H1 (cell line): ENCODE results near the gene RWDD4. TPM values are rescaled to one million over a fixed set of nuclear protein-coding genes. Genes with fewer than 3 reads are reported as not detected.

Experiments
- CTCF ChIA-PET: fragments of 300-600 bp; sonication (Branson Sonifier 250); formaldehyde crosslinking; loops from one replicate; lab custom pipeline; 2021; ENCODE audit not compliant: partially characterized antibody; lab: Charles Lee
- POLR2A ChIA-PET: fragments of 300-600 bp; sonication (Branson Sonifier 250); formaldehyde crosslinking; loops from one replicate; lab custom pipeline; 2021; ENCODE audit warnings: inconsistent platforms; ENCODE audit not compliant: partially characterized antibody; lab: Charles Lee
- DNase-seq, 2 experiments: peaks; one replicate each; pipeline versions ENCODE4 v3.0.0 to v3.0.0-alpha.2; 2010 to 2022; ENCODE audit warnings: low spot score in 2 of 2, low read depth in 1 of 2, mixed read lengths in 1 of 2
- FAIRE-seq: peaks from 2 replicates; lab custom pipeline; 2011; peaks lifted over from hg19 to GRCh38; lab: Jason Lieb, UNC
- H2AFZ ChIP-seq: 2 replicates; pipeline ENCODE4 v1.8.1; 2012; ENCODE audit warnings: low read length, inconsistent platforms
- H2AK5ac ChIP-seq: 2 replicates; pipeline ENCODE4 v1.6.1; 2013; ENCODE audit warnings: low read depth, low read length
- H2BK120ac ChIP-seq: replicated peaks from 2 replicates; pipeline ENCODE3; 2013; ENCODE audit warnings: low read depth, low read length, inconsistent platforms
- H2BK12ac ChIP-seq: 2 replicates; pipeline ENCODE4 v1.6.1; 2013; ENCODE audit warnings: low read depth, low read length
- H2BK15ac ChIP-seq: 2 replicates; pipeline ENCODE4 v1.6.1; 2013; ENCODE audit warnings: low read length
- H2BK20ac ChIP-seq: 2 replicates; pipeline ENCODE4 v1.6.1; 2013; ENCODE audit warnings: low read length
- H2BK5ac ChIP-seq: 2 replicates; pipeline ENCODE4 v1.6.1; 2013; ENCODE audit warnings: low read depth, low read length
- H3K14ac ChIP-seq: 2 replicates; pipeline ENCODE4 v1.6.1; 2013; ENCODE audit warnings: inconsistent platforms; ENCODE audit not compliant: insufficient read length
- H3K18ac ChIP-seq: 2 replicates; pipeline ENCODE4 v1.6.1; 2013; ENCODE audit warnings: low read length; ENCODE audit errors: extremely low read depth
- H3K23ac ChIP-seq: 2 replicates; pipeline ENCODE4 v1.6.1; 2013; ENCODE audit warnings: inconsistent platforms; ENCODE audit not compliant: insufficient read length
- H3K23me2 ChIP-seq: 2 replicates; pipeline ENCODE4 v1.6.1; 2013; ENCODE audit warnings: low read depth, low read length
- H3K27ac ChIP-seq: 2 replicates; pipeline ENCODE4 v1.6.1; 2011; ENCODE audit warnings: low read depth, low read length, inconsistent platforms
- H3K27me3 ChIP-seq, 4 experiments: replicated peaks in 1 of 4; 1 replicate in 1 of 4; 2 replicates in 3 of 4; pipeline versions ENCODE4 v1.6.1 to v1.8.1; 2011 to 2013; ENCODE audit warnings: low read length in 3 of 4, mild to moderate bottlenecking in 3 of 4, inconsistent platforms in 2 of 4, mixed read lengths in 2 of 4, moderate library complexity in 1 of 4; ENCODE audit not compliant: control insufficient read depth in 3 of 4, insufficient read depth in 3 of 4; ENCODE audit errors: extremely low read depth in 1 of 4
- H3K36me3 ChIP-seq, 4 experiments: 2 replicates each; pipeline versions ENCODE4 v1.6.1 to v1.8.1; 2011 to 2013; ENCODE audit warnings: mild to moderate bottlenecking in 4 of 4, low read length in 3 of 4, moderate library complexity in 2 of 4, control low read depth in 1 of 4, inconsistent platforms in 1 of 4; ENCODE audit not compliant: insufficient read depth in 4 of 4, control insufficient read depth in 2 of 4
- H3K4ac ChIP-seq: replicated peaks from 2 replicates; pipeline ENCODE3; 2013; ENCODE audit warnings: low read length, low read depth, mixed read lengths, inconsistent platforms; ENCODE audit not compliant: insufficient read length
- H3K4me1 ChIP-seq, 4 experiments: replicated peaks in 1 of 4; 1 replicate in 1 of 4; 2 replicates in 3 of 4; pipeline versions ENCODE4 v1.6.1 to v1.8.1; 2011 to 2013; ENCODE audit warnings: low read length in 3 of 4, inconsistent platforms in 2 of 4, mixed read lengths in 1 of 4; ENCODE audit not compliant: insufficient read depth in 4 of 4, control insufficient read depth in 3 of 4
- H3K4me2 ChIP-seq, 2 experiments: 2 replicates each; pipeline versions ENCODE4 v1.6.1 to v1.8.1; 2011 to 2013; ENCODE audit warnings: low read depth in 2 of 2, low read length in 2 of 2, control low read depth in 1 of 2, inconsistent platforms in 1 of 2, mild to moderate bottlenecking in 1 of 2; ENCODE audit not compliant: insufficient read depth in 1 of 2
- H3K4me3 ChIP-seq, 4 experiments: fragments of 200-600, 300-600 bp in 1 of 4; sonication (generic), shearing (Covaris generic), sonication (Bioruptor Twin) in 1 of 4; 2 replicates each; pipeline versions ENCODE4 v1.5.1 to v1.8.1; 2011 to 2016; ENCODE audit warnings: low read length in 4 of 4, low read depth in 3 of 4, control low read depth in 2 of 4, inconsistent platforms in 2 of 4, mild to moderate bottlenecking in 2 of 4, mixed read lengths in 1 of 4, moderate library complexity in 1 of 4; ENCODE audit not compliant: insufficient read depth in 2 of 4; ENCODE audit errors: extremely low read depth in 1 of 4
- H3K56ac ChIP-seq: replicated peaks from 2 replicates; pipeline ENCODE3; 2013; ENCODE audit warnings: low read depth, mild to moderate bottlenecking, mixed read lengths, low read length, inconsistent platforms; ENCODE audit not compliant: insufficient read length
- H3K79me1 ChIP-seq: 2 replicates; pipeline ENCODE4 v1.6.1; 2013; ENCODE audit warnings: low read depth, low read length, control low read depth
- H3K79me2 ChIP-seq, 2 experiments: 2 replicates each; pipeline versions ENCODE4 v1.6.1 to v1.8.1; 2012 to 2013; ENCODE audit warnings: low read length in 2 of 2, mild to moderate bottlenecking in 2 of 2, inconsistent platforms in 1 of 2; ENCODE audit not compliant: insufficient read depth in 2 of 2, control insufficient read depth in 1 of 2
- H3K9ac ChIP-seq, 4 experiments: replicated peaks in 1 of 4; 1 replicate in 1 of 4; 2 replicates in 3 of 4; pipeline versions ENCODE4 v1.6.1 to v1.8.1; 2011 to 2013; ENCODE audit warnings: low read depth in 3 of 4, low read length in 3 of 4, control low read depth in 2 of 4, mild to moderate bottlenecking in 2 of 4, moderate library complexity in 2 of 4, inconsistent platforms in 1 of 4; ENCODE audit errors: extremely low read depth in 1 of 4
- H3K9me3 ChIP-seq, 2 experiments: 2 replicates each; pipeline versions ENCODE4 v1.6.1 to v1.8.1; 2012 to 2013; ENCODE audit warnings: mild to moderate bottlenecking in 2 of 2, moderate library complexity in 2 of 2, control low read depth in 1 of 2, inconsistent platforms in 1 of 2, low read depth in 1 of 2, low read length in 1 of 2, mixed read lengths in 1 of 2; ENCODE audit not compliant: insufficient read depth in 2 of 2
- H4K20me1 ChIP-seq, 2 experiments: replicated peaks in 1 of 2; 2 replicates each; pipeline versions ENCODE3 to v1.8.1; 2011 to 2013; ENCODE audit warnings: inconsistent platforms in 2 of 2, low read length in 2 of 2, mild to moderate bottlenecking in 1 of 2; ENCODE audit not compliant: insufficient read depth in 2 of 2, control insufficient read depth in 1 of 2
- H4K5ac ChIP-seq: 2 replicates; pipeline ENCODE4 v1.6.1; 2013; ENCODE audit warnings: low read length, low read depth, mixed read lengths, inconsistent platforms; ENCODE audit not compliant: insufficient read length
- H4K8ac ChIP-seq: 2 replicates; pipeline ENCODE4 v1.8.0; 2013; ENCODE audit warnings: mild to moderate bottlenecking, moderate library complexity, low read length, inconsistent platforms; ENCODE audit not compliant: insufficient read depth; ENCODE audit errors: extremely low read depth
- H4K91ac ChIP-seq: replicated peaks from 2 replicates; pipeline ENCODE3; 2013; ENCODE audit warnings: low read length, mixed read lengths, inconsistent platforms; ENCODE audit not compliant: insufficient read length
- ASH2L ChIP-seq: fragments of 200-600, 300-600 bp; sonication (generic); IDR thresholded peaks from one replicate; pipeline ENCODE4 v1.7.1; 2017; ENCODE audit warnings: low read length
- POLR2A ChIP-seq, 2 experiments: IDR thresholded peaks; 1 replicate in 1 of 2; 2 replicates in 1 of 2; pipeline ENCODE4 v1.6.1; 2011; ENCODE audit warnings: low read depth in 2 of 2, low read length in 2 of 2, mild to moderate bottlenecking in 2 of 2; ENCODE audit errors: control extremely low read depth in 1 of 2
- TAF1 ChIP-seq: IDR thresholded peaks from 2 replicates; pipeline ENCODE4 v1.6.1; 2011; ENCODE audit warnings: mild to moderate bottlenecking, low read depth, low read length
- WGBS, 2 experiments: shearing (Covaris generic) in 1 of 2; methylation state at CpG; one replicate each; pipeline versions ENCODE4 v1.1.6 to v1.1.7; 2013 to 2015; ENCODE audit warnings: low lambda C conversion rate in 2 of 2, mixed read lengths in 2 of 2, inconsistent platforms in 1 of 2, low coverage in 1 of 2, missing lambda C conversion rate in 1 of 2; ENCODE audit not compliant: insufficient replicate concordance in 2 of 2, insufficient coverage in 1 of 2, insufficient read length in 1 of 2; ENCODE audit errors: extremely low coverage in 1 of 2, missing lambda C conversion rate in 1 of 2; 5-methylcytosine and 5-hydroxymethylcytosine counted together
- polyA plus RNA-seq, 7 experiments: library from polyadenylated mRNA; depleted of rRNA in 3 of 7; stranded (reverse) in 5 of 7; unstranded in 2 of 7; fragments of >200 nt in 5 of 7; fragments of 200-250 nt in 2 of 7; gene quantifications; 1 replicate in 5 of 7; 2 replicates in 1 of 7; 4 replicates in 1 of 7; pipeline versions ENCODE4 v1.2.1 to v1.2.3, GENCODE V29; 2011 to 2013; ENCODE audit warnings: missing spikeins in 2 of 7, mixed read lengths in 2 of 7
- total RNA-seq: library from RNA; stranded (reverse); fragmentation: NEBNext Ultra II Directional; extraction: Animal tissue kit (Norgen Biotek cat#: 25700); gene quantifications from 2 replicates; pipeline ENCODE4 v1.2.1, GENCODE V29; 2021

The RWDD4 gene
- total and polyA plus RNA-seq, 2 of the 8 experiments (the other 6 are each of a cell fraction or from before 2014, with no cell fraction given) = 5.4 to 18.9 TPM

DNA sequence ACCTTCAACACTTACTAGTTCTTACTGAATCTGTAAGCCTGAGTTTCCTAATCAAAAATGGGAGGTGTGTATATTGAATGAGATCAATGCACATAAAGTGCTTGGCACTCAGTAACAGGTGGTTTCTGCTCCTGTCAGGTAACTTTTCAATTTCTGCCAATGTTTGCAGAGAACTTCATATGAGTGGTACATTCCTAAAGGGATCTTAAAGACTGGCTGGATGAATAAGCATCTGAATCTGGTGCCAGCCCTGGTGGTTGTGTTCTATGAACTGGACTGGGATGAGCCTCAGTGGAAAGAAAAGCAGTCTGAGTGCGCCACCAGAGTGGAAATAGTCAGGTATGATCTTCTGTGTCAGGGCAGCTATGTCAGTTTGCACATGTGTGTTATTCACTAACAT lies 7.1 kb upstream of the RWDD4 start:
- Histone ChIP-seq H3K9me3 (no peaks in the 10 kb centered on the region), H2BK5ac (no peak overlapping the region), H3K56ac (no peak overlapping the region), H3K23me2 (no peaks in the 10 kb centered on the region), H3K9ac (no peak overlapping the region), H3K18ac (no peak overlapping the region), H2AFZ (no peak overlapping the region), H2BK15ac (no peak overlapping the region), H3K27ac (no peak overlapping the region), H3K14ac (no peak overlapping the region), H3K4me3 (no peak overlapping the region), H4K91ac (no peak overlapping the region), H3K4me2 (no peak overlapping the region), H3K4me1 (no peaks in the 10 kb centered on the region), H3K36me3 (peaks cover 2 to 61% (median 25%) of the 10 kb centered on the region in 4 experiments; a peak in 7 of 8 replicates), H2AK5ac (no peak overlapping the region), H2BK20ac (no peak overlapping the region), H3K27me3 (no peaks in the 10 kb centered on the region), H4K20me1 (no peaks in the 10 kb centered on the region), H4K5ac (no peak overlapping the region), H3K23ac (no peak overlapping the region), H3K79me1 (no peaks in the 10 kb centered on the region), H2BK12ac (no peak overlapping the region), H4K8ac (no peak overlapping the region), H3K79me2 (peaks cover 0 to 8% of the 10 kb centered on the region in 2 experiments; a peak in 2 of 4 replicates), H2BK120ac (no peak overlapping the region), H3K4ac (no peak overlapping the region)
- WGBS, 2 experiments = 100% methylated on average over 1 of the region's 1 CpG; no CpG with 5 or more reads in 1 of the 2 experiments
- TF ChIP-seq ASH2L (no peak), POLR2A (IDR thresholded peaks at IDR 0.05; ENCODE audit: control extremely low read depth in 1 of 2, low read depth in 2 of 2, low read length in 2 of 2) (no peak), TAF1 (no peak)
- FAIRE-seq (no peak), DNase-seq (no peak)
- ChIA-PET CTCF (no interaction called here), POLR2A (no interaction called here)
